NB4 (cell line): ENCODE measurements around the gene UBE2L3.

Experiments used
- DNase-seq: peaks from one replicate; pipeline ENCODE4 v3.0.0; 2010; ENCODE audit warnings: low read depth
- H3K4me3 ChIP-seq: one replicate; pipeline ENCODE4 v1.5.1; 2011; ENCODE audit warnings: mild to moderate bottlenecking, low read depth, low read length, moderate library complexity
- CTCF ChIP-seq: IDR thresholded peaks from one replicate; pipeline ENCODE4 v1.5.1; 2012; ENCODE audit warnings: low read depth, low read length
- MAX ChIP-seq: IDR thresholded peaks from 2 replicates; pipeline ENCODE4 v1.6.1; 2011; ENCODE audit warnings: low read depth, low read length
- MYC ChIP-seq: IDR thresholded peaks from 2 replicates; pipeline ENCODE4 v1.6.1; 2011; ENCODE audit warnings: low read depth, low read length
- POLR2A ChIP-seq: IDR thresholded peaks from 2 replicates; pipeline ENCODE4 v1.6.1; 2011; ENCODE audit warnings: mild to moderate bottlenecking; ENCODE audit not compliant: insufficient read length; ENCODE audit errors: extremely low read depth

UBE2L3 gene

GRCh38 chr22:21626735-21627469 is 59.4 kb downstream of the UBE2L3 start:
- TF ChIP-seq MYC (no peak), MAX (no peak), CTCF (no peak), POLR2A (no peak)
- H3K4me3 ChIP-seq, result peak overlapping the region; percentile 25
- peak; percentile 27 for DNase-seq

GRCh38 chr22:21628386-21629254 is 61.1 kb downstream of the UBE2L3 start:
- TF ChIP-seq MYC (peak; percentile 2; the same call in 1 of the 2 replicates), MAX (no peak)
- DNase-seq, result peak; percentile 68
- H3K4me3 ChIP-seq, result peak overlapping the region; percentile 81

- DNase-seq, result peak; percentile 96
- TF ChIP-seq MAX, result peak; percentile 99
- TF ChIP-seq CTCF, result peak; percentile 62
- peak; percentile 83 for TF ChIP-seq POLR2A
- TF ChIP-seq MYC, result peak; percentile 99
- H3K4me3 ChIP-seq, result peak within 1 kb of the TSS; percentile 81
Measured at GRCh38 chr22:21629255-21630149, 62.0 kb downstream of the UBE2L3 start, which contains the start of gene YDJC. TSS of gene YDJC (minus strand) at chr22:21630022. CDS start at chr22:21630014, 8 bp downstream.

- DNase-seq, result no peak
- no peak overlapping the region for H3K4me3 ChIP-seq
- TF ChIP-seq MYC, result no peak
- TF ChIP-seq POLR2A, result no peak
Measured at GRCh38 chr22:21631025-21631424, 63.5 kb downstream of the UBE2L3 start.

- DNase-seq, result peak; percentile 70
- H3K4me3 ChIP-seq, result no peak within 1 kb of the TSS
- TF ChIP-seq POLR2A, result peak; percentile 49
- TF ChIP-seq MYC, result 0 out of 2 replicates have a peak, but pooled peaks have one; percentile 10
- TF ChIP-seq MAX, result peak; percentile 27; the same call in 1 of the 2 replicates
- TF ChIP-seq CTCF, result no peak
Measured at GRCh38 chr22:21632237-21632895, 64.9 kb downstream of the UBE2L3 start, which contains the start of gene CCDC116. TSS of gene CCDC116 (plus strand) at chr22:21632760. CDS start at chr22:21633182, 422 bp downstream.

GRCh38 chr22:21632931-21633330 is 65.4 kb downstream of the UBE2L3 start:
- TF ChIP-seq MYC (no peak), CTCF (no peak), MAX (no peak), POLR2A (no peak)
- no peak overlapping the region for H3K4me3 ChIP-seq
- no peak for DNase-seq
